ENCODE measurements around the gene MAP6D1. TPM values are rescaled to one million over a fixed set of nuclear protein-coding genes. Genes with fewer than 3 reads are reported as not detected.

MAP6D1 gene
- total RNA-seq, 1 donor from 2014 or later = 3.2 TPM

GRCh38 chr3:183862610-183863009 lies 37.2 kb upstream of the MAP6D1 start:
- no peaks in the 10 kb centered on the region for H3K4me1 Mint-ChIP-seq (ENCODE audit: unreplicated experiment)
- TF ChIP-seq, protein P1, sequence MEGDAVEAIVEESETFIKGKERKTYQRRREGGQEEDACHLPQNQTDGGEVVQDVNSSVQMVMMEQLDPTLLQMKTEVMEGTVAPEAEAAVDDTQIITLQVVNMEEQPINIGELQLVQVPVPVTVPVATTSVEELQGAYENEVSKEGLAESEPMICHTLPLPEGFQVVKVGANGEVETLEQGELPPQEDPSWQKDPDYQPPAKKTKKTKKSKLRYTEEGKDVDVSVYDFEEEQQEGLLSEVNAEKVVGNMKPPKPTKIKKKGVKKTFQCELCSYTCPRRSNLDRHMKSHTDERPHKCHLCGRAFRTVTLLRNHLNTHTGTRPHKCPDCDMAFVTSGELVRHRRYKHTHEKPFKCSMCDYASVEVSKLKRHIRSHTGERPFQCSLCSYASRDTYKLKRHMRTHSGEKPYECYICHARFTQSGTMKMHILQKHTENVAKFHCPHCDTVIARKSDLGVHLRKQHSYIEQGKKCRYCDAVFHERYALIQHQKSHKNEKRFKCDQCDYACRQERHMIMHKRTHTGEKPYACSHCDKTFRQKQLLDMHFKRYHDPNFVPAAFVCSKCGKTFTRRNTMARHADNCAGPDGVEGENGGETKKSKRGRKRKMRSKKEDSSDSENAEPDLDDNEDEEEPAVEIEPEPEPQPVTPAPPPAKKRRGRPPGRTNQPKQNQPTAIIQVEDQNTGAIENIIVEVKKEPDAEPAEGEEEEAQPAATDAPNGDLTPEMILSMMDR (conservative IDR thresholded peaks at IDR 0.05) = no peak
- H3K27me3 Mint-ChIP-seq = no peaks in the 10 kb centered on the region
- no peak for DNase-seq (ENCODE audit: extremely low spot score, unreplicated experiment)
- no peak overlapping the region for H3K27ac Mint-ChIP-seq
- no peak overlapping the region for H3K4me3 Mint-ChIP-seq
- peaks cover 30% of the 10 kb centered on the region for H3K36me3 Mint-ChIP-seq
- no peaks in the 10 kb centered on the region for H3K9me3 Mint-ChIP-seq

- TF ChIP-seq, protein P1 (conservative IDR thresholded peaks at IDR 0.05) = no peak
- H3K36me3 Mint-ChIP-seq = peaks cover 36% of the 10 kb centered on the region
- no peak overlapping the region for H3K27ac Mint-ChIP-seq
- no peak for DNase-seq (ENCODE audit: extremely low spot score, unreplicated experiment)
- H3K9me3 Mint-ChIP-seq = no peaks in the 10 kb centered on the region
- H3K4me1 Mint-ChIP-seq (ENCODE audit: unreplicated experiment) = no peaks in the 10 kb centered on the region
- H3K27me3 Mint-ChIP-seq = no peaks in the 10 kb centered on the region
- no peak overlapping the region for H3K4me3 Mint-ChIP-seq
Measured at GRCh38 chr3:183857863-183858262, 32.5 kb upstream of the MAP6D1 start.

DNA sequence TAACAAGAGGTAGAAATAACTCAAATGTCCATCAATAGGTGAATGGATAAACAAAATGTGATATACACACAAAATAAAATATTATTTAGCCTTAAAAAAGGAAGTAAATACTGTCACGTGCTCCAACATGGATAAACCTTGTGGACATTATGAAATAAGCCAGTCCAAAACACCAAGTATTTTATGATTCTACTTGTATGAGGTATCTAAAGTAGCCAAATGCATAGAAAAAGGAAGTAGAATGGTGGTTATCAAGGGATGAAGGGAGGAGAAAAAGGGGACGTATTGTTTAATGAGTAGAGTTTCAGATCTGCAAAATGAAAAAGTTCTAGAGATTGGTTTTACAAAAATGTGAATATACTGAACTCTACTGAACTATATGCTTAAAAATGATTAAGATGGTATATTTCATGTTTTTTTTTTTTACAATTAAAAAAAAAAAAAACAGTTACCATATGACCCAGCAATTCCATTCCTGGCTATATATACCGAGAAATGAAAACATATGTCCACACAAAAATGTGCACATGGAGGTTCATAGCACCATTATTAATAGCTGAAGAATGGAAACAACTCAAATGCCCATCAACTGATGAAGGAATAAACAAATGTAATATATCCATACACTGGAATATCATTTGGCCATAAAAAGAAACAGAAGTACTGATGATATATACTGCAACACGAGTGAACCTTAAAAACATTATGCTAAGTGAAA lies 29.1 kb upstream of the MAP6D1 start:
- no peaks in the 10 kb centered on the region for H3K4me1 Mint-ChIP-seq (ENCODE audit: unreplicated experiment)
- no peaks in the 10 kb centered on the region for H3K27me3 Mint-ChIP-seq
- H3K36me3 Mint-ChIP-seq = peaks cover 32% of the 10 kb centered on the region

GRCh38 chr3:183845608-183846288 lies 20.4 kb upstream of the MAP6D1 start:
- DNase-seq (ENCODE audit: extremely low spot score, unreplicated experiment) = no peak
- H3K27me3 Mint-ChIP-seq = no peaks in the 10 kb centered on the region
- H3K4me3 Mint-ChIP-seq = peak overlapping the region; percentile 62
- peaks cover 5% of the 10 kb centered on the region for H3K4me1 Mint-ChIP-seq (ENCODE audit: unreplicated experiment)
- H3K9me3 Mint-ChIP-seq = no peaks in the 10 kb centered on the region
- TF ChIP-seq, protein P1 (conservative IDR thresholded peaks at IDR 0.05) = no peak
- peak overlapping the region; percentile 87 for H3K27ac Mint-ChIP-seq
- peaks cover 42% of the 10 kb centered on the region for H3K36me3 Mint-ChIP-seq

More for the DNA sequence above, 29.1 kb upstream of the MAP6D1 start:
- Mint-ChIP-seq H3K27ac (no peak overlapping the region), H3K4me3 (no peak overlapping the region), H3K9me3 (no peaks in the 10 kb centered on the region)
- no peak for DNase-seq (ENCODE audit: extremely low spot score, unreplicated experiment)
- TF ChIP-seq, protein P1 (conservative IDR thresholded peaks at IDR 0.05) = no peak

DNA sequence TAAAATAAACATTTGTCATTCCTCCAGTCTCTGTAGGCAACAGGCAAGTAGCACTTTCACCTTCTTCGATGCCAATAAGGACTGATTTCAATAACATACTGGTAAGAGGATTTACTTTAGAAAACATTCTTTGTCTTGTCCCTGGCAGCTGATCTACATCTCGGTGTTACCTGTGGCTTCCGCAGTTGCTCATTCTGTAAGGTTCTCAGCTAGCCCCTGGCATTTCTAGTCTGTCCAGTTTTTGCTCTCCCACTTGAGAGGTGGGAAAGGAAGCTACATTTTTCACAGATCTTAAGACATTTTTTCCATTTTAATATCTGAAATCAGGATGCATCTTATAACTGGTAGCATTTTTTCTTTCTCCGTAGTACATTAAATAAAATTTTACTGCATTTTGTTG lies 19.7 kb upstream of the MAP6D1 start:
- Mint-ChIP-seq H3K36me3 (peaks cover 37% of the 10 kb centered on the region), H3K27ac (peak overlapping the region; percentile 87), H3K4me3 (peak overlapping the region; percentile 62), H3K4me1 (ENCODE audit: unreplicated experiment) (peaks cover 5% of the 10 kb centered on the region), H3K27me3 (no peaks in the 10 kb centered on the region), H3K9me3 (no peaks in the 10 kb centered on the region)
- TF ChIP-seq, protein P1 (conservative IDR thresholded peaks at IDR 0.05) = no peak
- DNase-seq (ENCODE audit: extremely low spot score, unreplicated experiment) = no peak

All from type B pancreatic cell (in vitro differentiated cells).